Right lobe of liver (tissue), 6 donors: Measurements from ENCODE around the gene CLSTN2. TPM values are rescaled to one million over a fixed set of nuclear protein-coding genes. Genes with fewer than 3 reads are reported as not detected.

Experiments
- ATAC-seq, 4 donors: fragments of 200-7000 bp; cut with Tn5 transposase; one replicate each; pipeline ENCODE4 v1.9.1; 2020; ENCODE audit warnings: mild to moderate bottlenecking in 4 of 4, moderate library complexity in 4 of 4
- DNase-seq, 3 donors: peaks; one replicate each; pipeline ENCODE4 v3.0.0-alpha.2; 2020
- H3K27ac ChIP-seq, 3 donors: fragments of 200-600 bp; one replicate each; pipeline ENCODE4 v1.8.0; 2022
- H3K27me3 ChIP-seq, 2 donors: fragments of 200-600 bp; one replicate each; pipeline ENCODE4 v1.8.0; 2022
- H3K36me3 ChIP-seq, 4 donors: fragments of 200-600 bp; sonication (generic) in 1 of 4; one replicate each; pipeline versions ENCODE4 v1.5.1 to v1.8.0; 2017 to 2022; ENCODE audit warnings: control low read depth in 1 of 4
- H3K4me1 ChIP-seq, 4 donors: fragments of 200-600 bp; sonication (generic) in 1 of 4; one replicate each; pipeline versions ENCODE4 v1.5.1 to v1.8.0; 2017 to 2022; ENCODE audit warnings: control low read depth in 1 of 4
- H3K4me3 ChIP-seq, 3 donors: fragments of 200-600 bp; one replicate each; pipeline ENCODE4 v1.8.0; 2022
- H3K9me3 ChIP-seq, 4 donors: fragments of 200-600 bp; sonication (generic) in 1 of 4; one replicate each; pipeline versions ENCODE4 v1.5.1 to v1.8.0; 2017 to 2022; ENCODE audit warnings: control low read depth in 1 of 4
- CTCF ChIP-seq, 4 donors: fragments of 200-600 bp in 3 of 4; fragments of 450-650 bp in 1 of 4; IDR thresholded peaks; one replicate each; pipeline versions ENCODE4 v1.5.1 to v1.8.0; 2016 to 2022; ENCODE audit warnings: antibody characterized with exemption in 4 of 4, mild to moderate bottlenecking in 2 of 4
- POLR2A ChIP-seq: fragments of 450-650 bp; IDR thresholded peaks from one replicate; pipeline ENCODE4 v1.6.1; 2017; ENCODE audit warnings: antibody characterized with exemption, mild to moderate bottlenecking
- WGBS: methylation state at CpG from one replicate; pipeline ENCODE4 v1.1.6; 2018; ENCODE audit warnings: low coverage, low lambda C conversion rate; ENCODE audit not compliant: insufficient coverage; ENCODE audit errors: missing lambda C conversion rate; 5-methylcytosine and 5-hydroxymethylcytosine counted together
- intact Hi-C, 2 donors: fragments of 100-400 bp; cut with DNase I; formaldehyde crosslinking; loops; one replicate each; pipeline versions ENCODE4 v1.11.2 to v1.14.1; 2022
- total RNA-seq, 6 experiments: library from RNA; depleted of rRNA in 2 of 6; stranded (reverse); fragments of >200 nt in 2 of 6; fragmentation: NEBNext Ultra II Directional in 3 of 6; extraction: Animal tissue kit (Norgen Biotek cat#: 25700) in 3 of 6; gene quantifications; one replicate each; pipeline versions ENCODE4 v1.1.0 to v1.2.4, GENCODE V29; 2016 to 2023
- donor health status: DM: no; HTN: yes; CAD: no.
- donor health status: DM: no; HTN: no; CAD: no.
- donor health status: DM: no; HTN: no; CAD: no.
- donor health status: DM: no; HTN: yes; CAD: no.
- donor health status: DM: no; HTN: yes; CAD: no.

CLSTN2 gene
- total RNA-seq, 6 experiments from 2014 or later: 1.0 to 3.3 (median 2.0) TPM

GRCh38 chr3:140509534-140509933 lies 574.5 kb downstream of the CLSTN2 start:
- Histone ChIP-seq H3K27ac (no peak overlapping the region), H3K4me1 (no peaks in the 10 kb centered on the region), H3K27me3 (no peaks in the 10 kb centered on the region), H3K4me3 (no peak overlapping the region), H3K36me3 (no peaks in the 10 kb centered on the region), H3K9me3 (no peaks in the 10 kb centered on the region)
- DNase-seq (no peak), ATAC-seq (no peak)
- WGBS: 46% methylated on average over 2 of the region's 2 CpGs
- no peak for TF ChIP-seq POLR2A
- no peak for TF ChIP-seq CTCF (IDR thresholded peaks at IDR 0.05)
- intact Hi-C loops: no loop called here

- Histone ChIP-seq H3K36me3 (no peaks in the 10 kb centered on the region), H3K27me3 (peaks cover 0 to 1% of the 10 kb centered on the region in 2 donors), H3K27ac (no peak overlapping the region), H3K9me3 (no peaks in the 10 kb centered on the region), H3K4me1 (no peaks in the 10 kb centered on the region), H3K4me3 (no peak overlapping the region)
- intact Hi-C loops: no loop called here
- ATAC-seq: no peak
- DNase-seq: no peak
- WGBS: 21% methylated on average over 5 of the region's 6 CpGs
- TF ChIP-seq CTCF (IDR thresholded peaks at IDR 0.05) (no peak), POLR2A (no peak)
These were observed 575.4 kb downstream of the CLSTN2 start for GRCh38 chr3:140510303-140510861.

GRCh38 chr3:140521751-140522445 lies 586.9 kb downstream of the CLSTN2 start:
- no peak overlapping the region for H3K4me3 ChIP-seq
- TF ChIP-seq CTCF (IDR thresholded peaks at IDR 0.05): no peak
- TF ChIP-seq POLR2A: no peak
- H3K4me1 ChIP-seq: no peaks in the 10 kb centered on the region
- H3K27me3 ChIP-seq: no peaks in the 10 kb centered on the region
- H3K9me3 ChIP-seq: no peaks in the 10 kb centered on the region
- H3K27ac ChIP-seq: no peak overlapping the region
- no peaks in the 10 kb centered on the region for H3K36me3 ChIP-seq
- WGBS: 54% methylated on average over 4 of the region's 10 CpGs
- intact Hi-C loops: no loop called here
- ATAC-seq: no peak
- no peak for DNase-seq

GRCh38 chr3:140522653-140523380 lies 587.8 kb downstream of the CLSTN2 start:
- intact Hi-C loops: no loop called here
- WGBS: 45% methylated on average over 5 of the region's 5 CpGs
- no peaks in the 10 kb centered on the region for H3K9me3 ChIP-seq
- no peaks in the 10 kb centered on the region for H3K27me3 ChIP-seq
- ATAC-seq: no peak
- no peak overlapping the region for H3K4me3 ChIP-seq
- H3K36me3 ChIP-seq: no peaks in the 10 kb centered on the region
- no peak for DNase-seq
- H3K4me1 ChIP-seq: no peaks in the 10 kb centered on the region
- no peak overlapping the region for H3K27ac ChIP-seq
- TF ChIP-seq POLR2A: no peak

GRCh38 chr3:140523600-140523999 lies 588.6 kb downstream of the CLSTN2 start:
- DNase-seq (no peak), ATAC-seq (no peak)
- intact Hi-C loops: no loop called here
- TF ChIP-seq POLR2A: no peak
- no peak overlapping the region for H3K27ac ChIP-seq
- no peaks in the 10 kb centered on the region for H3K9me3 ChIP-seq
- H3K4me1 ChIP-seq: no peaks in the 10 kb centered on the region
- no peaks in the 10 kb centered on the region for H3K27me3 ChIP-seq
- no peak overlapping the region for H3K4me3 ChIP-seq
- H3K36me3 ChIP-seq: no peaks in the 10 kb centered on the region
- 78% methylated on average over 1 of the region's 1 CpG for WGBS
